GM12872 (cell line): Measurements from ENCODE around the gene AOAH.

ENCODE experiments used
- TF ChIP-seq, protein P1 (sequence below): IDR thresholded peaks from 3 replicates; pipeline ENCODE4 v1.5.1; 2011; ENCODE audit warnings: low read depth, mild to moderate bottlenecking, low read length, moderate library complexity; ENCODE audit not compliant: insufficient read depth

The AOAH gene

DNA sequence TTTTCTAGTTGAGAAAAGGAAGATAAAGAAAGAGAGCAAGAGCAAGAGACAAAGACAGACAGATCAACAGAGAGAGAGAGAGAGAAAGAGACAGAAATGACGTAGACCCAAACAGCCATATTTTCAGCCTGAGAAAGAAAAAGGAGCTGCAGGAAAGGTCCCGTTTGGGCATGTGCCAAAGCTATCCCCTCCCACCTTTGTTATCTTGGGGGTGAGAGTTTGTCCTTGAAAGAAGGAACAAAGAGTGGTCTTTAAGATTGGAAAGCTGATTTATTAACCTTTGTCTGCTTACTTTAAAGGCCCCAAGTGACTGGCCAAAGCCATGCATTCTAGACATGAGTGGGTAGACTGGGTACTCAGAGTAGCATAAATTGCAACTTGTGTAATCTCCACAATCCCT, 98.2 kb downstream of the AOAH start:
- TF ChIP-seq, protein P1, sequence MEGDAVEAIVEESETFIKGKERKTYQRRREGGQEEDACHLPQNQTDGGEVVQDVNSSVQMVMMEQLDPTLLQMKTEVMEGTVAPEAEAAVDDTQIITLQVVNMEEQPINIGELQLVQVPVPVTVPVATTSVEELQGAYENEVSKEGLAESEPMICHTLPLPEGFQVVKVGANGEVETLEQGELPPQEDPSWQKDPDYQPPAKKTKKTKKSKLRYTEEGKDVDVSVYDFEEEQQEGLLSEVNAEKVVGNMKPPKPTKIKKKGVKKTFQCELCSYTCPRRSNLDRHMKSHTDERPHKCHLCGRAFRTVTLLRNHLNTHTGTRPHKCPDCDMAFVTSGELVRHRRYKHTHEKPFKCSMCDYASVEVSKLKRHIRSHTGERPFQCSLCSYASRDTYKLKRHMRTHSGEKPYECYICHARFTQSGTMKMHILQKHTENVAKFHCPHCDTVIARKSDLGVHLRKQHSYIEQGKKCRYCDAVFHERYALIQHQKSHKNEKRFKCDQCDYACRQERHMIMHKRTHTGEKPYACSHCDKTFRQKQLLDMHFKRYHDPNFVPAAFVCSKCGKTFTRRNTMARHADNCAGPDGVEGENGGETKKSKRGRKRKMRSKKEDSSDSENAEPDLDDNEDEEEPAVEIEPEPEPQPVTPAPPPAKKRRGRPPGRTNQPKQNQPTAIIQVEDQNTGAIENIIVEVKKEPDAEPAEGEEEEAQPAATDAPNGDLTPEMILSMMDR: no peak

DNA sequence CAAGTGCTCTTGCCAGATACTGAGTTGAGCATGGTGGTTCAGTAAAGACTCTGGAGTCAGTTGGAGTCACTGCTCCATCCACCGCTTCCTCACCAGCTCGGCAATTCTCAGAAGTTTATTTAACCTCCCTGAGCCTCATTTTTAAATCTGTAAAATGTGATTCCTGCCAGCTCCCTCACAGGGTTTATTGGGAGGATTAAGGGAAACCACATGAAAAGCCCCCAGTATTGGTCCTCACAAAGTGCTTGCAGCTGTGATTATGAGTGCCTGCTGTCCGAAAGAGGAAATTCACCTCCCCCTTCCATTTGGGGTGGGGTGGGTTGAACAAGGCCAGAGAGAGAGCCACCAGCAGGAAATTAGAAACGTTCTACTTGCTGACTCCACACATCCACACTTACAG, 99.0 kb downstream of the AOAH start:
- TF ChIP-seq, protein P1: no peak

DNA sequence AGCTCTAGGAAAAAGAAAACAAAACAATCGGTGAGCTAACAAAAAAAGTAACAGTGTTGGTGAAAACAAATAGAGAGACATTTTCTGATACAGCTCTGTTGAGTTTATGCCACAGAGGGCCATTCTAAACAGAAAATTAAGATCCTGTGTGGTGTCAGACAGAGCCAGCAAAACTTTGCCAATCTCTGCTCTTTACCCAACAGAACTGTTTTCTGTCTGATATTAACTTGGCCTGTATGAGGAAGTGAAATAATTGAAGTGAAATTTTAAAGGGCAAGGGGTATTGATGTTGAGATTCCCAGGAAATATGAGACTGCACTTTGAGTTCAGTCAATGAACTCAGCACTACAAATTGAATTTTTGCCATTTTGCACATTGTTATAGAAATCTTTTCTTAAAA, 101.0 kb downstream of the AOAH start:
- TF ChIP-seq, protein P1: no peak

DNA sequence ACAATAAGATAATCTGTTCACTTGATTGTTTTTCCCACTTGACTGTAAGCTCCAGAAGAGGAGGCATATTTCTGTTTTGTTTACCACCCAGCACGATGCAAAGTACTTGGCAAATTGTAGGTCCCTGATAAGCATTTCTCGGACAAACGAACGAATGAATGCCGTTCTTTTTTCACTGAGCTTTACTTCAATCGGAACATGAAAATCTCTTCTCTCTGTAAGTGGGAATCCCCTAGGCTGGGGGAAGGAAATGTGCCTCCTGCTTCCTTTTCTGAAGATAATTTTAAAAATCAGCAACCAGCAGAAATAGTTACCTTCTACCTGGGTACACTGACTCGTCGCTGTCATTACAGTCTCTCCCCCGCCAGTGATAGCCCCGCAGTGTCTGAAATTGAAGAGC, 102.9 kb downstream of the AOAH start:
- TF ChIP-seq, protein P1: no peak

DNA sequence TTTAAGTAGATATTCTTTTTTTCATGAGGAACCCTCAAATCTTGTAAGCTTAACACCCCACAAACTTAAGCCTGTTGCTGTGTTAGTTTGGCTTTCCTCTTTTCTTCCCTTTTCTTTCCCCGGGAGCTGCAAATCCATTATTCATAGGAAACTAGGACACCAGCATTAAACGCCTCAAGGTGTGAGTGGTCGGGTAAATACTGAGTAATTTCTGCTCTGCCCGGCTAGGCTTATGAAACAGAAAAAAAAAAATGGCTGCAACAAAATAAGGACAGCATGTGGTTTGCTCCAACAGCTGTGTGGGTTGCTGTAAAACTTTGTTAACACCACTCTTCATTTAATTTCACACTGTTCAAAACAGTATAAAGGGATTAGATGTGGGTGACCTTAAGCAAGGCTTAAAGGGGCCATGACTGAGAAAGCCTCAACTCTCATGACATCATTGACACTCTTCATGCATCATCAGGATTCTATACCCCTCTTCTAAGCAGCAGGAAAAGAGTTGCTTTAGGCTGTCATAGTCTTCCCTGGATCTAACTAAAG, 104.1 kb downstream of the AOAH start:
- TF ChIP-seq, protein P1: no peak

DNA sequence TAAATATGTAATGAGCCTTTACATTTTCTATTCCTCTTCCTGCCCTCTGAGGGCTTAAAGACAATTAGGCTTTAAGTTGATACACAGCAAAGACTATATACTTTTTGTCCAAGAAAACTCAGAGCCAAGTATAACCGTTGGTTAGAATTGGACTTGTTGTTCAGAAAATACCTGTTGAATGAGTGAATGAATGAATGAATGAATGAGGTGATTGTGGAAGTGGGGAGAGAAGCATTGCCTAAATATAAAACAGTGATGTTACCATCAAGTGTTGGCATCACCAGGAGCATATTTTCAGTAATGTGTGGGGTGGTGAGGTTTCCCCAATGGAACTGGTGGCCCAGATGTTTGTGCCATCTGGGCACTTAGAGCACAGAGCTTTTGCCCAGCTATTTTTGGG, 106.9 kb downstream of the AOAH start:
- TF ChIP-seq, protein P1: no peak

DNA sequence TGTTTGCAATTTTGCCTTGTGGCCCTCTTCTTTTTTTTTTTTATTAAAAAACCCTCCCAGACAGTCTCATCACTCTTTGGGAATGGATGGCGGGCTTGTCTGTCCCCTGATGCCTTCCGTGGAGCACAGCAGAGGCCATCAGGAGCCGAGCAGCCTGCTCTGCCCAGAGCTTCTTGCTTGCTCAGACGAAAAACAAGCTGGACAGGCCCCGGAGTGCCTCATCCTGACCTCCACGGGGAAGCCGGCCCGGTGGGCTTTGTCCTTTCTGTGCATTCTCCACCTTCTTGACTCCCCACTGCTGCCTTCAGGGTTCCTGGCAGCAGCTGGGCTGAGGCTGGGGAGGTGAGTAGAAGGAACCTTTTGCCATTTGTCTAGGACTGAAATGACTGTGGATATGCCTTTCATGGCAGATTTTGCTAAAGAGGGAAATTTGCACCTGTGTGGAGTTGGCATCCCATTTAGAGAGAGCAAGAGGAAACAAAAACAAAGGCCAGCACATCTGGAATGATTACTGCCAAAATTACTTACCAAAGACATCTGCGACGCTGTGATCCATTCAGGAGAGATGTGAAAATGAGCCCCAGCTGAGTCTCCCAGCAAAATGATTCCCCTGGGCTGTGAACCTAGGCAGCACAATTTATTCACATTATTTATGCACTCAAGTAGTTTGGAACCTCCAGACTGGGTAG, 108.3 kb downstream of the AOAH start:
- TF ChIP-seq, protein P1: no peak
